HG02870 (cell line): Measurements from ENCODE around the gene CELF5.
"Not testable (repeated sequence)": the region's sequence is repeated elsewhere in the genome, so short reads cannot be mapped to it uniquely, and the experiment has no call there.

Source experiments
- ATAC-seq: cut with Tn5 transposase; IDR thresholded peaks from one replicate; pipeline ENCODE4 v1.9.1; 2021; ENCODE audit warnings: mild to moderate bottlenecking, moderate library complexity; ENCODE audit not compliant: unreplicated experiment

CELF5 gene

GRCh38 chr19:3206216-3206953 lies 18.1 kb upstream of the CELF5 start:
- ATAC-seq = no peak

DNA sequence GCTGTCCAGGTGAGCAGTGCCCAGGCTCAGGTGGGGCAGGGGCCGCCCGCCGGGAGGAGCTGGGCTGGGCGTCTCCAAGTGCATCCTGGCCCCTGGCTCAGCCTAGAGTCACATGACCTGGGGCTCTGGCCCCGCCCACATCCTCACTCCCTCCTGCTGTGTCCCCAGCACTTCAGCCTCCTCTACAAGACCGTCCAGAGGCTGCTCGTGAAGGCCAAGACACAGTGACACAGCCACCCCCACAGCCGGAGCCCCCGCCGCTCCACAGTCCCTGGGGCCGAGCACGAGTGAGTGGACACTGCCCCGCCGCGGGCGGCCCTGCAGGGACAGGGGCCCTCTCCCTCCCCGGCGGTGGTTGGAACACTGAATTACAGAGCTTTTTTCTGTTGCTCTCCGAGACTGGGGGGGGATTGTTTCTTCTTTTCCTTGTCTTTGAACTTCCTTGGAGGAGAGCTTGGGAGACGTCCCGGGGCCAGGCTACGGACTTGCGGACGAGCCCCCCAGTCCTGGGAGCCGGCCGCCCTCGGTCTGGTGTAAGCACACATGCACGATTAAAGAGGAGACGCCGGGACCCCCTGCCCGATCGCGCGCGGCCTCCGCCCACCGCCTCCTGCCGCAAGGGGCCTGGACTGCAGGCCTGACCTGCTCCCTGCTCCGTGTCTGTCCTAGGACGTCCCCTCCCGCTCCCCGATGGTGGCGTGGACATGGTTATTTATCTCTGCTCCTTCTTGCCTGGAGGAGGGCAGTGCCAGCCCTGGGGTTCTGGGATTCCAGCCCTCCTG lies 16.8 kb upstream of the CELF5 start:
- ATAC-seq = no peak

- no peak for ATAC-seq
Observed at GRCh38 chr19:3208317-3209207, 15.9 kb upstream of the CELF5 start.

DNA sequence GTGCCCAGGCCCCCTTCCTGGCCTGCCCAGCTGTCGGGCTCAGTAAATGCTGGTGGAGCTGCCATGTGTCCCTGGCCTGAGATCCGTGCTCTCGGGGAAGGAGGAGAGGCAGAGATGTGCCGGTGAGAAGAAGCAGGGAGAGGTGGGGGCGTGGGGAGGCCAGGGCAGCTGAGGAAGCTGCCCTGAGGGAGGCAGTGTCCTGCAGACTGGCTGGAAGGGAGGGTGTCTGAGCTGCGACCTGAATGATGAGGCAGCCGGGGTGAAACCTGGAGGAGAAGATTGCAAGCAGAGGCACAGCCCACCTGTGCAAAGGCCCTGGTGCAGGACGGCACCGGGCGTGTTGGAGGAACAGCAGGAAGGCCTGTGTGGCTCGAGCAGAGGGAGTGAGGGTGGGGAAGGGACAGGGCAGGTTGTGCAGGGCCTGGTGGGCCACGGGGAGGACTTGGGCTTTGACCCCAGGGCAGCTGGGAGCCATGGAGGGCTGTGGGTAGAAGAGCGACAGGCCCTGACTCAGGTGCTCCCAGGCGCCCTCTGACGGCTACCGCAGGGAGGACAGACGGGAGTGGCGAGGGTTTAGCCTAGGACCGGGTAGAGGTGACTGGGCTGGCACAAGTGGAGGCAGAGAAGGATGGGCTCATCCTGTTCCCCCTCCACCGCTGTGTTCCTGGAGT lies 14.0 kb upstream of the CELF5 start:
- no peak for ATAC-seq

DNA sequence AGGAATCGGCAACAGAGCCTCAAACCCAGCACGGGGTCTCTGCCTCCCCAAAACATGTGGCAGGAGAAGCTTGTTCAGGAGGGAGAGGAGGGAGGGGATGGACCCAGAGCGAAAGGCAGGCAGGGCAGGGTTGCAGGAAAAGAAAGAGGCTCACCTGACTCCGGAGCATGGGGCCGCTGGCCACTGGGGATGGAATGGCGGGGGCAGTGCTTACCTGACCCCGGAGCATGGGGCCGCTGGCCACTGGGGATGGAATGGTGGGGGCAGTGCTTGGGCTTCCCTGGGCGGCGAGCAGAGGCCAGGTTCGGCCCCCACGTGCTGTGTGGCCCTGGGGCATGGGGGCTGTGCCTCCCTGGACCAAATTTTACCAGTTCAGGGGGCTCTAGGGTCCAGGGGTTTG lies 13.3 kb upstream of the CELF5 start:
- ATAC-seq = no peak

GRCh38 chr19:3213159-3213558 lies 11.3 kb upstream of the CELF5 start:
- ATAC-seq = no peak

DNA sequence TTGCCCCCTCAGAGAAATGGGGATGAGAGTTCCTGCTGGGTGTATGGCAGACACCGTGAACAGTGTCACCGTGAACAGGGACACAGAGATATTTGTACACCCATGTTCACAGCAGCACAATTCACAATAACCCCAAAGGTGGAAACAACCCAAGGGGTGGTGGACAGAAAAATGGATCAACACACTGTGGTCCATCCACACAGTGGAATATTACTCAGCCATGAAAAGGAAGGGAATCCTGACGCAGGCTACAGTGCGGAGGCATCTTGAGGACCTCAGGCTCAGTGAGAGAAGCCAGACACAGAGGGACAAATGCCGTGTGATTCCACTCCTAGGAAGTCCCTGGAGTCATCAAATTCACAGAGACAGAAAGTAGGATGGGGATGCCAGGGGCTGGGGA lies 7.6 kb upstream of the CELF5 start:
- ATAC-seq = no peak

GRCh38 chr19:3220576-3220975 lies 3.9 kb upstream of the CELF5 start:
- ATAC-seq = no peak

- ATAC-seq = not testable (repeated sequence)
Observed at GRCh38 chr19:3221576-3221975, 2.9 kb upstream of the CELF5 start.

DNA sequence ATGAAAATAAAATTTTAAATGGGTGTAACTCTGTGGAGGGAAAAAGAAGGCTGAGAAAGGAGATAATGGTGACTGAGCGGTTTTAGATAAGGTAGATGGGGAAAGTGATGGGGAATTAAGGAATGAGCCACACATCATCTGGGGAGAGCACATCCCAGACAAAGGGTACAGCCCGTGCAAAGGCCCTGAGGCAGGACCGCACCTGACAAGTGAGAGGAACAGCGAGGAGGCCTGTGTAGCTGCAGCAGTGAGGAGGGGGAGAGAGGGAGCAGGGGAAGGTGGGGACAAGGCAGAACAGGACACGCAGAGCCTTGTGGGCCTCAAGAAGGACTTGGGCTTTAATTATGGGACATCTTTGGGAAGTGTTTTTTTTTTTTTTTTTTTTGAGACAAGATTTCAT lies 1.8 kb upstream of the CELF5 start:
- no peak for ATAC-seq

DNA sequence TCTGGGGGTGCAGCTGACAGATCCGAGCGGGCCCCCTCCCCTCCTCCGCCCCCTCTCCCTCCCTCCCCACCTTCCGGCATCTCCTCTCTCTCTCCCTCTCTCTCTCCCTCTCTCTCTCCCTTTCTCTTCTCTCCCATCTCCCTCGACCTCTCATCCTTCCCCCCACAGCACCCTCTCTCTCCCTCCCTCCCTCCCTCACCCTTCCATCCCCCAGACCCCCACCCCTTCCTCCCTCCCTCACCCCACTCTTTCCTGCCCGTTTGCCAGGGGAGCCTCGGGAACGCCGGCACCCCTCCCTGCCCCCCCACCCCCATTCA lies 666 bp downstream of the CELF5 start:
- ATAC-seq = no peak

DNA sequence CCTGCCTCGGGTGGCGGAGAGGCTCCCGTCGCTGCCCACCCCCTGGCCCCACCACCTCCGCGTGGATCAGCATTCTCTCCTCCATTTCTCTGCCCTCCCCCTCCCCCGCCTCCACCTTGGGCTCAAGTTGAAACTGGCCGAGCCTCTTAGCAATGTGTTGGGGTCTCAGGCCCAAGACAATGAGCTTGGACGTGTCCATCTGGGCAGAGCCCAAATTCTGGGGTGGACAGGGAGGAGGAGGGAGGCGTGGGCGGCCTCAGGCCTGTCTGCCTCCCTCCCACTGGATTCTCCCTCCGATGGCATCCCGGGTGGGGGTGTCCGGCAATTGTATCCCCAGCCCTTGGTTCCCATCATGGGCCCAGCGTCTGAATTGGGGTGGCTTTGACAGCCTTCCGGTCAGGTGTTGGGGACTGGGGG lies 1.2 kb downstream of the CELF5 start:
- no peak for ATAC-seq

GRCh38 chr19:3227054-3227626 lies 2.7 kb downstream of the CELF5 start:
- ATAC-seq = no peak

- no peak for ATAC-seq
Observed at GRCh38 chr19:3229346-3229743, 4.9 kb downstream of the CELF5 start.

- no peak for ATAC-seq
Observed at GRCh38 chr19:3229888-3230496, 5.5 kb downstream of the CELF5 start.

DNA sequence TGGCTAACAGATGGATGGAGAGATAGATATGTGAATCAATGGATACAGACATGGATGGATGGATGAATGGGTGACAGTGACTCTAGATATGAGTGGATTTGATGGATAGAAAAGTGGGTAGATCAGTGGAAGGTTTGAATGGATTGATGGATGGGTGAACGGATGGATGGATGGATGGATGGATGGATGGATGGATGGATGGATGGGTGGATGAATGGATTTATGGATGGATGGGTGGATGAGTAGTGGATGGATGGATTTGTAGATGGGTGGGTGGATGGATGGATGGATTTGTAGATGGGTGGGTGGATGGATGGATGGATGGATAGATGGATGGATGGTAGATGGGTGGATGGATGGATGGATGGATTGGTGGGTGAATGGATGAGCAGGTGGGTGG lies 6.8 kb downstream of the CELF5 start:
- ATAC-seq = no peak

DNA sequence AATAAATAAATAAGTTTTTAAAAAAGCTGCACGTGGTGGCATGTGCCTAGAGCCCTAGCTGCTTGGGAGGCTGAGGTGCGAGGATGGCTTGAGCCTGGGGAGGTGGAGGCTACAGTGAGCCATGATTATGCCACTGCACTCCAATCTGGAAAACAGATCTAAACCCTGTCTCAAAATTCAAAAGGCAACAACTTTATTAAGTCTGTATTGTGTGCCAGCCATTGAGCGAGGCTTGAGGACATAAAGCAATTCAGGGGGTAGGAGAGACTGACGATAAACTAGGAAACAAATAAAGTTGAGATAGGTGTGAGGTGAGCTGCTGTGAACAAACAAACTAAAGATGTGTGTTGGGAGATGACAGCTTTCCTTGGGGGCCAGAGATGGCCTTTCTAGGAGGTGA lies 8.7 kb downstream of the CELF5 start:
- ATAC-seq = no peak

DNA sequence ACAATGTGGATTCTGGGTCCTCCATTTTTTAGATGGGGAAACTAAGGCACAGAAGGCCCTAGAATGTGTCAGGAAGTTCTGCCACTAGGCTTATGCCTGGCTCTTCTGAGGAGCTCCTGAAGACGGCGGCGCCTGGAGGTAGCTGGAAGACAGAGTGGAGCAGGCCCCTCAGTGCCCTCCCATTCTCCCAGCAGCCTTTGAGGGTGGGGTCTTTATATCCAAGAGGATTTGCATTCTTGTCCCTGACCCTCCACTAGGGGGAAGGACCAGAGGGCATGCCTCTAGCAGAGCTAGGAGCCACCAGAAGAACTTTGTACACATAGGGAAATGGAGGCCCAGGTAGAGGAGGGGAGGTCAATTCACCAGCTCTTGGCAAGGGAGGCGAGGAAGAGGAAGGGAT lies 9.4 kb downstream of the CELF5 start:
- ATAC-seq = no peak

- no peak for ATAC-seq
Observed at GRCh38 chr19:3234800-3235199, 10.3 kb downstream of the CELF5 start.

DNA sequence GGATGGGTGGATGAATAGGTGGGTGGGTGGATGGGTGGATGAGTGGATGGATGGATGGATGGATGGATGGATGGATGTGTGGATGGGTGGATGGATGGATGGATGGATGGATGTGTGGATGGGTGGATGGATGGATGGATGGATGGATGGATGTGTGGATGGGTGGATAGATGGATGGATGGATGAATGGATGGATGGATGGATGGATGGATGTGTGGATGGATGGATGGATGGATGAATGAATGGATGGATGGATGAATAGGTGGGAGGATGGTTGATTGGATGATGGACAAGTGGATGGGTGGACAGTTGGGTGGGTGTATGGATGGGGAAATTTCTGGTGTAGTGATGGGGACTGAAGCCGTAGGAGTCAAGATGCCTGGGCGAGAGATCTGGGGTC lies 11.1 kb downstream of the CELF5 start:
- not testable (repeated sequence) for ATAC-seq
